ENCODE measurements around the gene MRPL24. TPM values are rescaled to one million over a fixed set of nuclear protein-coding genes. Genes with fewer than 3 reads are reported as not detected.
A peak's percentile ranks its signal among the peaks of the same experiment; 100 is the strongest.

Gene MRPL24
- total RNA-seq, 1 donor from 2014 or later: 60.3 TPM

DNA sequence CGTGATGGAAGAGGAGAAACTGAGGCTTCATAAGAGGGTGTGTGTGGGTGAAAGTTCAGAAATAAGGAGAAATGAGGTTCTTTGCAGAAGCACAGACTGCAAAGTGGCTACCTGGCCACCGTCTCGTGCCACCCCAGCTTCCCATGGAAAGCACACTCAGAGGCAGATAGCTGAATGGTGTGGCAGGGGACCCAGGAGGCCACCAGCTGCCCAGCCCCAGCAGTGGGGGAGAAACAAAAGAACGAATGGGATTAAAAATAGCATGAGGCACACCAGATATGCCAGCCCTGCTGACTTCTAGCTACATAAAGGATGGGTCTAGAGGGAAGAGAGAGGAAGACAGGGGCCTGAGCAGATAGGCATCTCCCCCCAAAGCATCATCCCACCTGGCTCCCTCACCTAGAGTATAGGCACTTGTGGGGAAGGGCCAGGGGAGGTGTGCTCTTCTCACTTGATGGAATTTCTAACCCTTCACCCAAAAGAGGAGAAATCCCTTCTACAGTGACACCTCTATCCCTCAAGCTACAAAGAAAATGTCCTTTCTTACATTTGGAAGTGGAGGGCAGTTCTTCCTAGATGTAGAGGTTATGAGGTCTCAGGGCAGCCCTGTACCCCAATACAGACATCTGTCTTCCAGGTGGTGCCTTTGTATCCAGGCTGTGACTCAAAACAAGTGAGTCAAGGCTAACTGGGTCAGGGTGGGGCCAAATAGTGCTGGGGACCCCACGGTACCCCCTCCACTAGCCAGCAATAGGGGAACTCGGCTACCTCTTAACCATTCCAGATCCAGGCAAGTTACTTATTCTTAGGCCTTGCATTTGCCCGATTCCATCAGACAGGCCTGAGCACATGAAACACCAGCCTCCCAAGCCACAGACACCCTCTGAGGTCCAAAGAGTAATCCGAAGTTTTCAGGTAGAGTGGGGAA lies 7.1 kb upstream of the MRPL24 start:
- peak; percentile 70 for DNase-seq (ENCODE audit: low read depth)
- TF ChIP-seq, protein P1, sequence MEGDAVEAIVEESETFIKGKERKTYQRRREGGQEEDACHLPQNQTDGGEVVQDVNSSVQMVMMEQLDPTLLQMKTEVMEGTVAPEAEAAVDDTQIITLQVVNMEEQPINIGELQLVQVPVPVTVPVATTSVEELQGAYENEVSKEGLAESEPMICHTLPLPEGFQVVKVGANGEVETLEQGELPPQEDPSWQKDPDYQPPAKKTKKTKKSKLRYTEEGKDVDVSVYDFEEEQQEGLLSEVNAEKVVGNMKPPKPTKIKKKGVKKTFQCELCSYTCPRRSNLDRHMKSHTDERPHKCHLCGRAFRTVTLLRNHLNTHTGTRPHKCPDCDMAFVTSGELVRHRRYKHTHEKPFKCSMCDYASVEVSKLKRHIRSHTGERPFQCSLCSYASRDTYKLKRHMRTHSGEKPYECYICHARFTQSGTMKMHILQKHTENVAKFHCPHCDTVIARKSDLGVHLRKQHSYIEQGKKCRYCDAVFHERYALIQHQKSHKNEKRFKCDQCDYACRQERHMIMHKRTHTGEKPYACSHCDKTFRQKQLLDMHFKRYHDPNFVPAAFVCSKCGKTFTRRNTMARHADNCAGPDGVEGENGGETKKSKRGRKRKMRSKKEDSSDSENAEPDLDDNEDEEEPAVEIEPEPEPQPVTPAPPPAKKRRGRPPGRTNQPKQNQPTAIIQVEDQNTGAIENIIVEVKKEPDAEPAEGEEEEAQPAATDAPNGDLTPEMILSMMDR (IDR thresholded peaks at IDR 0.05; ENCODE audit: insufficient read depth, low read length, severe bottlenecking): no peak
- Histone ChIP-seq H3K27me3 (ENCODE audit: control insufficient read depth, insufficient read depth, low read length) (no peaks in the 10 kb centered on the region), H3K4me3 (ENCODE audit: low read depth, low read length) (peak overlapping the region; percentile 71), H3K36me3 (ENCODE audit: control insufficient read depth, insufficient read depth, low read length) (peaks cover 13% of the 10 kb centered on the region)
- FAIRE-seq: no peak

DNA sequence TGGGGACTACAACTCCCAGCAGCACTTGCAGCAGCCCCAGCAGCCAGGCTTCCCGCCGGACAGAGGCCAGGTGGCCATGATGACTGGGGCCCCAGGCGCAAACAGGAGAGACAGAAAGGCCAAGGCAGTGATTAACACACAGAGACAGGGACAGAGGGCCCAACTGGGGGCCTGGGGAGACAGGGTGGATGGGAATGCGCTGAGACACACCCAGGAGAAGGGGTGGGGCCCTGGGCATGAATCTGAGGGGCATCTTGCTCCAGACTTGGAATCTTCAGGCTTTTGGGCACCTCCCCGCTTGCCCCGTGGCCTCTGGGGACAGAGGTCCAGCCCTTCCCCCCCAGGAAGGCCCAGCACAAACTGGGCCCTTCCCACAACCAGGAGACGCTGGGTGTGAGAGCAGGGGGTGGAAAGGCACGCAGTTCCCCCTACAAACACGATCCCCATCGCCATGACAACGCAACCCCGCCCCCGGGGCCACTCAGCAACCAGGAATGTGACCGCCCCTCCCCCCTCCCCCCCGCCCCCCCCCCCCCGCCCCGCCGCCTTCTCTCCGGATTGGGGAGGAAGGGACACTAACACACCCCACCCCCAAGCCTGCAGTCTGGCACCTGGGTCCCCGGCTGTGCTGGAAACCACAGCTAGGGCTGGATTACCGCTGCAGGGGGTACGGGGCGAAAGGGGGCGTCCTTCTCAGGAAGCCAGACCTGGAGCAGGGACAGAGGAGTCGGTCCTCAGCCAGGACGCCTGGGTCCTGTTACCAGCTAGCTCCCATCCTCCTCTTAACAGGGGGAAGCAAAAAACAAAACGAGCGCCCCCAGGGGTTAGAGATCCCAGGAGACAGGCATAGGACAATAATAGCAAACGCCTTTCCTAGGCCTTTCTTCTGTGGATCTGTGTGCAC lies 6.1 kb upstream of the MRPL24 start:
- Histone ChIP-seq H3K27me3 (ENCODE audit: control insufficient read depth, insufficient read depth, low read length) (no peaks in the 10 kb centered on the region), H3K36me3 (ENCODE audit: control insufficient read depth, insufficient read depth, low read length) (peaks cover 13% of the 10 kb centered on the region), H3K4me3 (ENCODE audit: low read depth, low read length) (peak overlapping the region; percentile 37)
- no peak for FAIRE-seq
- TF ChIP-seq, protein P1 (IDR thresholded peaks at IDR 0.05; ENCODE audit: insufficient read depth, low read length, severe bottlenecking): peak; percentile 20
- DNase-seq (ENCODE audit: low read depth): peak; percentile 76

DNA sequence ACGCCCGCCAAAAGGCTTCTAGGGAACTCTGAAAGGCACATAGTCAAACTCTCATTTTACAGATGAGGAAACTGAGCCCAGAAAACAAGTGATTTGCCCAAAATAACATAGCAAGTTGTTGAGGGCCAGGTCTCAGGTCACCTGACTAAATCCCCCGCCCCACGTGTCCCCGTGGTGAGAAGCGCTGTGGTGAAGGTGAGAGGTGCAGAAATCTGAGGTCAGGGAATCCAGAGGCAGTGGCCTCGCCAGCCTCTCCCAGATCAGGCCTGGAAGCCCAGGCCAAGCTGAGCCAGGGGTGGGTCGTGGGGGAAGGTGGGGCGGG lies 5.5 kb upstream of the MRPL24 start:
- H3K36me3 ChIP-seq (ENCODE audit: control insufficient read depth, insufficient read depth, low read length): peaks cover 13% of the 10 kb centered on the region
- H3K4me3 ChIP-seq (ENCODE audit: low read depth, low read length): peak overlapping the region; percentile 37
- DNase-seq (ENCODE audit: low read depth) (no peak), FAIRE-seq (no peak)
- TF ChIP-seq, protein P1 (IDR thresholded peaks at IDR 0.05; ENCODE audit: insufficient read depth, low read length, severe bottlenecking): no peak
- H3K27me3 ChIP-seq (ENCODE audit: control insufficient read depth, insufficient read depth, low read length): no peaks in the 10 kb centered on the region

DNA sequence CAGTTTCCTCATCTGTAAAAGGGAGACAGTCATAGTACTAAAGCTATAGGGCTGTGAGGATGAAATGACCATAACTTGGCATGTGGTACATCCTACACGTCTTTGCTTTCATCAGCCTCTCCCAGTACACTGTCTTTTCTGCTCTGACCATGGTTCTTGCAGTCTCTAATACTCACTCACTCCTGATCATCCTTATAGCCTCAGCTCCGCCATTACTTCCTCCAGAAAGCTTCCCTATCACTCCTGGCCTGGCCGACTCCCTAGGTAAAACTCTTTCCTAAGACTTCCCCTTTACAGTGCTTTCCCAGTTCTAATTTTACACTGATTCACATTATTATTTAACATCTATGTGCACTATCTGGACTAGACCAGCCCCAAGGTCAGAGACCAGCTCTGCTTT lies 5.0 kb upstream of the MRPL24 start:
- TF ChIP-seq, protein P1 (IDR thresholded peaks at IDR 0.05; ENCODE audit: insufficient read depth, low read length, severe bottlenecking): no peak
- Histone ChIP-seq H3K4me3 (ENCODE audit: low read depth, low read length) (no peak overlapping the region), H3K36me3 (ENCODE audit: control insufficient read depth, insufficient read depth, low read length) (peaks cover 13% of the 10 kb centered on the region), H3K27me3 (ENCODE audit: control insufficient read depth, insufficient read depth, low read length) (no peaks in the 10 kb centered on the region)
- DNase-seq (ENCODE audit: low read depth) (no peak), FAIRE-seq (no peak)

DNA sequence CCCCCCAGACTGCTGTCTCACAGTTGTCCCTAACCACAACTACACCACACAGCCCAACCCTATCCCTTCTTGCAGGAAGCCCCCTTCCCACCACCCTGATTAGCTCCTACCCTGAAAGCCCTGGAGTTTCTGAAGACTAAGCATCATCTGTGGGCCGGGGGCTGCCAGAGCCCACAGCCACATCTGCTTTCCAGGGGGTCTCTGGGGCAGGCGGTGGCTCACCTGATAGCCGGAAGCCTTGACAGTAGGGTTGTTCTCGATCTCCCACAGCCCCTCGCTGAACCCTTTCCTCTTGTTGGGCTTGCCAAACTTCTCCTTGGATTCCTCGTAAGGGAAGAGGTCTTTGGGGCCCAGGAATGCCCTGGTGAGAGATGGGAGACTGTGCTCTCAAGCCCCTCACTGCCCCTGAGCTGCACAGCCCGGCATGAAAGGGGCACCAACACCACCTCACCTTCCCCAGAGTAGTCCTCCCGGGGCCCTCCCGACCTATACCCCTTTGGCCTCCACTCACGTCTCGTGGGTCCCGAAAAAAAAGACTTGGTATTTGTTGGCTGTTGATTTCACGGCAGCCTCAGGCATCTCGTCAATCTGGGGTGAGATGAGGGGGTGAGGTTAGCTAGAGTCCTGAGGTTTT lies 4.0 kb upstream of the MRPL24 start:
- DNase-seq (ENCODE audit: low read depth): no peak
- FAIRE-seq: no peak
- H3K36me3 ChIP-seq (ENCODE audit: control insufficient read depth, insufficient read depth, low read length): peaks cover 13% of the 10 kb centered on the region
- TF ChIP-seq, protein P1 (IDR thresholded peaks at IDR 0.05; ENCODE audit: insufficient read depth, low read length, severe bottlenecking): no peak
- no peaks in the 10 kb centered on the region for H3K27me3 ChIP-seq (ENCODE audit: control insufficient read depth, insufficient read depth, low read length)
- H3K4me3 ChIP-seq (ENCODE audit: low read depth, low read length): no peak overlapping the region

Measured in bronchial epithelial cell (primary cell).